Ureter (tissue), 1 donor: ENCODE results near the gene CHCHD4. TPM values are rescaled to one million over a fixed set of nuclear protein-coding genes. Genes with fewer than 3 reads are reported as not detected.
"Not testable (repeated sequence)": the region's sequence is repeated elsewhere in the genome, so short reads cannot be mapped to it uniquely, and the experiment has no call there.

ENCODE experiments used
- DNase-seq: peaks from one replicate; pipeline ENCODE4 v3.0.0-alpha.2; 2020; ENCODE audit warnings: low spot score
- total RNA-seq: library from RNA; stranded (reverse); gene quantifications from one replicate; pipeline ENCODE4 v1.2.4, GENCODE V29; 2023
- donor health status: DM: yes; HTN: yes; CAD: no.

Gene CHCHD4
- total RNA-seq, 1 donor from 2014 or later, result 11.2 TPM

DNA sequence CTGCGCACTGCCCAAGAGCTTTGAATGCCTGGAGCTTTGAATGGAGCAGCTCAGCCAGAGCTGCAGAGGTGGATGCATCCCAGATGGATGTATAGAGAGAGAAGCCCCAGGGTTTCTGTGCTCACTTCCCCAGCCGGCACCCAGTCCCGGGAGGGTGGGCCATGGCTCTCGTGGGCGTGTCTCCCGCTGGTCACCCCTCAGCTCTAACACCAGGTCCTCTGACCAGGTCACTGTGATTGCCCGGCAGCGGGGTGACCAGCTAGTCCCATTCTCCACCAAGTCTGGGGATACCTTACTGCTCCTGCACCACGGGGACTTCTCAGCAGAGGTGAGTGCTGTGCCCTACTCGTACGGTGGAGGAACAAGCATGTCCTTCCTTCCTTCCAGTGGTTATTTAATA is 10.9 kb upstream of the CHCHD4 start:
- no peak for DNase-seq

DNA sequence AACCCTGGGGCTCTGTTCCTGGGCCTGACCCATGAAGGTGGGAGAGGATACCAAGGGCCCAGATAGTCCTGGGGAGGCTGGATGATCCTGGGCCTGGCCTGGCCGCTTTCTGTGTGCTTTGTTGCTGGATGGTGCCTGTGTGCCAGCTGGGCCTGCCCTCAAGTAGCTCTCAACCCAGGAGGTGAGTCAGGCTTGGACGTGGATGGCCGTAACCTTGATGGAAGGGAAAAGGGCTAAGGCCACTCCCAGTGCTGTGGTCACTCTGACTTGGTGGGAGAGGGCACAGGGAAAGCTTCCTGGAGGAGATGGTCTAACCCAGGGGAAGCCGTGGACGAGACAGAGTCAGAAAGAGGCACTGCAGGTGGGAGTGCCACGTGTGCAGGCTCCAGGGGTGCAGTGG is 9.6 kb upstream of the CHCHD4 start:
- no peak for DNase-seq

DNA sequence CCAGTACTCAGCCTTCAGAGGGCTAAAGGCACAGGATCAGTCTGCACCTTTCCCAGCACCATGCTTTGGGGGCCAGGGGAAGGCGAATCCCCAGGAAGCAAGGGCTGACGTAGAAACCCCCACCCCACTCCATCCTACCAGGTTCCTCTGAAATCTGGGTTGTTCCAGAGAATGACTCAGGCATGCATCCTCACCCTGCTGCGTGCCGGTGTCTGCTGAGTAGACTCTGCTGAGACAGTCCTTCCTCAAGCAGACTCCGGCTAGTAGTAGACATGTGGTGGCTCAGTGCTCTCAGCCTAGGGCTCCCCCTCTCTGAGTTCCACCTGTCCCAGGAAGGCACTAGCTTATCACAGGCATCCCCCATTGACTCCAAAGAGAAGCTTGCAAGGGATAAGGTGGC is 9.2 kb upstream of the CHCHD4 start:
- DNase-seq, result no peak

DNA sequence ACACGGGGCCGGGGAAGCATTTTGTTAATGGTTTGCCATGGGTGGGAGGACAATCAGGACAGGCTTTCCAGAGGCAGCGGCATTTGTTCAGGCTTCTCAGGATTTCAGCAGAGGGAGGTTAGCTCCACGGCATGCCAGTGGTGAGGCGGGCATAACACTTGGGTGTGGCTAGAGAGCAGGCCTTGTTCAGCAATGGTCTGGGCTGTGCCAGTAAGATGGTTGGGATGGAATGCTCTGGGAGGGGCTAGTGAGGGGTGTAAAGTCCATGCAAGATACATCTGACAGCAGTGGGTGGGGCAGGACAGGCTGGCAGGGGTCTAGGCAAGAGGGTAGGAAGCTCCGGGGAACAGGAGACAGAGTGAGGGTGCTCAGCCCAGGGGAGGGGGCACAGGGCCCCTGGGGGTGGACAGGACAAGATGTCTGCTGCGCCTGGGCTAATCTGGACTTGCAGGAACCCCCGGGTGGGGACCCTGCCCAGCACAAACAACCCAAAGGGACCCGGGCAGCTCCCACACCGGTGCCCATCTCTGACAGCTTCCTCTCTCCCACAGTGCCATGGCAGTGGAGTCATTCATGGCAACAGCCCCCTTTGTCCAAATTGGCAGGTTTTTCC is 8.6 kb upstream of the CHCHD4 start:
- DNase-seq, result no peak

DNA sequence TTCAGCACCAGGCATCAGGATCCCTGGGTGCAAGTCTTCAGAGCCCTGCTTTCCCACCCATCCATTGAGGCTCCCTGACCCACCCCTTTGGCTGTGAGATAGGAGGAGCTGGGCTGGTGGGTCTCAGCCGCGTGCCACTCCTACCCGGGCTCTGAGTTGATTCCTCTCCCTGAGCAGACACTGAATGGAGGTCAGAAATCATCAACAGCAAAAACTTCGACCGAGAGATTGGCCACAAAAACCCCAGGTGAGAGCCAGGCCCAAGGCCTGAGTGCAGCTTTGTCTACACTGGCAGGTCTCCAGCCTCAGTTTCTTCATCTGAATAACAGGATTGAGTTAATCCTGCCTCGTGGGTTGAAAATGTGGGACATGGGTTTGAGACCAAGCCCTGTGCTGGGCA is 8.0 kb upstream of the CHCHD4 start:
- no peak for DNase-seq

DNA sequence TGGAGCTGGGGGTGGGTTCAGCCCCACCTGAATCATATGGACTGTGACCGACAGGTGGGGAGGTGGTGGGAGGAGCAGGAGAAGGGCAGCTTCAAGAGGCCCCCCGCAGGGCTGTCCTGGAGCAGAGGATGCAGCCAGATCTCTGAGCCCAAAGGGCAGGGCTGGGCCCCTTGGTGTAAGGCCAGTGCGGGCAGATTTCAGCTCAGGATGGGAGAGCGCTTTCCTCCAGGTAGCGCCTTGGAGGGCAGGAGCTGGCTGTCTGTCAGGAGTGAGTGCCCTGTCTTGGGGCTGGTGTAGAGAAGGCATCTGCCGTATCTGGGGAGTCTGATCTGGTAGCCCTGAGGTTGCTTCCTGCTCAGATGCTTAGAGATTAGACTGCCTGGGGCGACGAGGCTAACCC is 7.5 kb upstream of the CHCHD4 start:
- DNase-seq, result no peak

DNA sequence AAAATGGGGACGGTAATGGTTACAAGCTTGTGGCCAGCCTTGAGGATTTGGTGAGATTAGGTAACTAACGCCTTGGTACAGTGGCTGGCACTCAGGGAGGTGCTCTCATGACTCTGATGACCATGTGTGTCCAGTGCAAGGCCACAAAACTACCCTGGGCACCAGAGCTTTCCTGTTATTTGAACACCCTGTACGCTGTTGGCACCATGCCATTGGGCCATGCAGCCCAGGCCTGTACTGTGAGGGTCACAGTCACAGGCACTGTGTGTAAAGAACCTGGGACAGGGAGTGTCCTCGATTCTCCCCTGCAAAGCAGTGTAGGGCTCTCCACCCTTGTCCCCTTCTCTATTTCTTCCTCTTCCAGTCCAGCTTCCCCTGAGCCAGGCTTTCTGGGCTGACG is 6.5 kb upstream of the CHCHD4 start:
- DNase-seq, result no peak

DNA sequence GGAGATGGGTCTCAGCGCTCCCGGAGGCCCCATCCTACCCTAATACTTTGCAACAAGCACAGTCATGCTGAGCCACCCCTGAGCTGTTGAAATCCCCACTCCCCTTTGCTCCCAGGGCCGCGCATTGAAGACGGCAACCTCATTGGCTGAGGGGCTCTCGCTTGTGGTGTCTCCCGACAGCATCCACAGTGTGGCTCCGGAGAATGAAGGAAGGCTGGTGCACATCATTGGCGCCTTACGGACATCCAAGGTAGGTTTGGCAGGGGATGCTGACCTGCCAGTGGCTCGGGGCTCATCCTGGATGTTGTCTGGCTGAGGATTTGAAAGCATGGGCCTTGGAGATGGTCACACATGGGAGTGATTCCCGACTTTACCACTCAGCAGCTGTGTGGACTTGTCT is 6.0 kb upstream of the CHCHD4 start:
- DNase-seq, result no peak

DNA sequence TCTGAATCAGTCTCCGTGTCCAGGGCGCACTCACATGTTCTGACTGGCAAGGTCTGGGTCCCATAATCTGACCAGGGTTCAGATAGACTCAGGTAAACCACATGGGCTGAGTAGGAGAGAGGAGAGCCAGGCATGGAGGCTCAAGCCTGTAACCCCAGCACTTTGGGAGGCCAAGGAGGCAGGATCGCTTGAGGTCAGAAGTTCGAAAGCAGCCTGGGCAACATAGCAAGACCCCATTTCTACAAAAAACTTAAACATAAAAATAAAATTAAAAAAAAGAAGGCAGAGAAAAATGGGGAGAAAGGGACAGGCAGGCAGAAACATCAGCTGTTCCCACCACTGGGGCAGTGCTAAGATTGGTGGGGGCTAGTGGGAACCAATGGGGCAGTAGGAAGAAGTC is 5.6 kb upstream of the CHCHD4 start:
- no peak for DNase-seq

DNA sequence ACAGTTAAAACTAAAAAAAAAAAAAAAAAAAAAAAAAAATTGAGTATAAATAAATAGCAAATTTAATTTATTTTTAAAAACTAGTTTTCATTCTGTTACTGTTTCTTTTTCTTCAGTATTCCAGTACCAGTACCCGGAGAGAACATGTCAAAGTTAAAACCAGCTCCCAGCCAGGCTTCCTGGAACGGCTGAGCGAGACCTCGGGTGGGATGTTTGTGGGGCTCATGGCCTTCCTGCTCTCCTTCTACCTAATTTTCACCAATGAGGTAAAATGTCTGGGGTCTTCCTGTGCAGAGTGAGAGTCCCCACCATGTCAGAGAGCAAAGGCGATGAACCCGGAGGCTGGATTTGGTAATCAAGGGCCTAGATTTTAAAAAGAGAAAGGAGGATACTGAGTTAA is 4.6 kb upstream of the CHCHD4 start:
- DNase-seq, result peak; percentile 19

DNA sequence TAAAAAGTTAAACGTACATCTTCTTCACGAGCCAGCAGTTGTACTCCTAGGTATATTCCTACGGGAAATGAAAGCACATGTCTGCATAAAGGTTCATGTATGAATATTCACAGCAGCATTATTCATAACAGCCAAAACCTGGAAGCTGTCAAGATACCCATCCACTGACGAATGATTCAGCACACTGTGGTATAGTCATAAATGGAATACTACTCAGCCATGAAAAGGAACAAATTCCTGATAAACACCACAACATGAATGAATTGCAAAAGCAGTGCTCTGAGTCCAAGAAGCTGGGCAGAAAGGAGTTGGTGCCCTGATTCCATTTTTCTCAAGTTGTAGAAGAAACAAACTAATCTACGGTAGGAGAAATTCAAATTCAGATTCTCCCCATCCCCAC is 4.1 kb upstream of the CHCHD4 start:
- peak; percentile 5 for DNase-seq

DNA sequence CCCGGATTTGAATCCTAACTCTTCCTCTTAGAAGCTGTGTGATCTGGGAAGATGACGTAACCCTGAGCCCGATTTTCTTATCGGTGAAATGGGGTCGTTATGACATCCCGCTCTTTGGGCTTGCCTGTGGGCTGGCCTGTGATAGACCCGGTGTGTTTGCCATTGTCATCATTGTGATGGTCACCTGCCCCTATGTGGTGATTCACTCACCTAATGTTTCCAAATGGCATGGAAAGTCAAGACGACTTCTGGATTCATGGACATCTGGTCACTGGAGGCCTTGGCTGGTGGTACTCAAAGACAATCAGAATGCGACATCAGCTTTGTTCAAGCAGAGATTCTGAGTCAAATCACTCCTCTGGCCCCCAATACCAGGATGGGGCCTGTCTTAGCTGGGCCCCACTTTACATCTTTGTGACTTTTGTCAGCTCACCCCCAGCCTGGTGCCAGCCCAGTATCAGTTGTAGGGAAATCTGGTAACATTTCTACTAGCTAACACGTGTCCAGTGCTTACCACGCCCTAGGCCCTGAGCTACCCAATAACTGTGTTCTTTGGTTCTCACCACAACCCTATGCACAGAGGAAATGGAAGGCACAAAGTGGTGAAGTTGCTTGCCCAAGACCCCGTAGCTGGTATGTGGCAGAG is 3.0 kb upstream of the CHCHD4 start:
- DNase-seq, result peak; percentile 32

DNA sequence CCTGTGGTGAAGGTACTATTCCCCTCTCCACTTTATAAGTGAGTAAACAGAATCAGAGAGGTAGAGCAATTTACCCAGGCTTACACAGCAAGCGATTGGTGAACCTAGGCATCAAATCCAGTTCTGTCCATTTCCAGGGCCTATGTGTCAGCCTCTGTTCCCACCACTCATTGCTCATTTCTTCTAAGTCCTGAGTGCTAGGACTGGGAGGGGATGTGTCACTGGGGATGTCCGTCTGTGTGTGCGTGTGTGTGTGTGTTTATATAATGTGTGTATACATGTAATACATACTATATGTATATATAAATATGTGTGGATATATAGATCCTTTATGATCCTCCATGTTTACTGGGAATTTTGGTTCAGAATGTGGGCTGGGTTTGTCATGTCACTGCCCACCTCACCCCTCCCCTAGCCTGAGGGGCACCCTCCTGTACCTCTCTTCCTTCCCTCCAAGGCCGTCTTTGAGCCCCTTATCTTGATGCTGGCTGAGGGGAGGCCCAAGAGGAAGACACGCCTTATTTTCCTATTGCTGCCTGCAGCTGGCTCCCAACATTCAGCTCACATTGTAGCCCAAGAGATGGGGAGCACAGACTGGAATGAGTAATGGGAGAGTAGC is 2.3 kb upstream of the CHCHD4 start:
- peak; percentile 20 for DNase-seq

DNA sequence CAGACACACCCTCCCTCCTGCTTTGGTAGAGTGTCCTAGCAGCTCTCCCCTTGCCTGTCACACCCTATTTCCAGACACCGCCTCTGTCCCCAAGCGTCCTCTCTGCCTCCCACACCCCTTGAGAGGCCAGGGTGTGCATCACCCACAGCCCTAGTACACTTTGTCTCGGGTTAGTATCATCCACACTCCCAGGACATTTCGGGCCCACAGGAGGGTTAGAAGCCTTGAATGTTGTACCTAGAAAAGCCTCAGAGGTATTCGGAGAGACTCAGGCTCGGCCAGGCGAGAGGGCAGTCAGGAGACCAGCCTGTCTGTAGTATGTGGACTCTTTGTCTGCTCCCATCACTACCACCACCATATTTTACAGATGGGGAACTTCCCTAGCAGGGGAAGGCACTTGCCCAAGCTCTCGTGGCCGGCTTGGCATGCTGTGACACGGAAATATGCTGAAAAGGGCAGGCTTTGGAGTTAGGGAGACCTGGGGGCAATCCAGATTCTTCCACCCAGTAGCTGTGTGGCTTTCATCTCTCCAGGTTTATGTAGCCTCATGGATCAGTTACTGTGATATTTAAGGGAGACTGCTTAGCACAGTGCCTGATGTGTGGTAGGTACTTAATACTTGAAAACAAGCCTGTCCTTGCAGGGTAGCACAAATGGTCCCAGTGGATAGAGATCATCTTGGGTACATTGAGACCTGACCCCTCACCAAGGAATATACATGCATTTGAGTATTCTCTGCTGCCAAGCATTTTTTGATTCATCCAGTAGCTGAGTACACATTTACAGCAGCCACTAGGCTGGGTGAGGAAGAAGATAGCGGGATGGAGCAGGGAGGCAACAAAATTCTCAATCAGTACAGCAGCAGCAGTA is 1.6 kb upstream of the CHCHD4 start:
- DNase-seq, result no peak

DNA sequence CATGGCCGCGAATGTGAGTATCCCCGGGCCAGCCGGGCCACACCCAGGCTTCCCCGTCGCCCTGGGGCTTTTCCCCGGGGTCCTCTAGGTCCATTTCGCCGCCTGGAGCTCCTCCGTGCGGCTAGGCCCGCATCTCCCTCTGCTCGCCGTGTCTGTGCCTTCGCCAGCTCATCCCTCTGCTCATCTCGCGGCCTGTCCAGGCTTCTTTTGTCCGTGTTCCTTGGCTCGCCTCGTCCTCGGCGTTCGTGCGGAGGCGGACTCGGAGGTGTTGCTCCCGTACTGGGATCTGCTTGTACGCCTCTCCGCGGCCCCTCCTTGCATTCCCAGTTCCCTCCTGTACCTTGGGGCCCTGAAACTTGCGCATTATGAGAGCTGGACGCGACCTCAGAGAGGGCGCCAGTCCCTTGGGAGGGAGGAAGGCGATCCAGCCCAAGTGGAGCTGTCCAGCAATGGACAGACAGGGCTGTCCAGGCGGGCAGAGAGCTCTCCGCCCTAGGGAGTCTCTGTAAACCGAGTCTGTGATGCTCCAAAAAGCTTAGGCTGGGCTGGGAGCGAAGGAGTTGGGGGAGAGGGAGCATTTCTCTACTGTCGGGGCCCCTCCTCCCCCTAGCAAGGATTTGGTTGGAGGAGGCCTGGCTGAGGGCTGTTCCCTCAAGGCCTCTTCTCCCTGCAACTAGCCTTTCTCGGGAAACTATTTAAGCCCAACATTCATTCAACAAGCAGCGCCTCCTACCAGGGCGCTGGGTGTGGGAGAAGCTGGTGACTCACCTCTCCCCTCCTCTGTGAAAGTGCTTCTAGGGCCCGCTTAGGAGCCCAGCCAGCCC is 735 bp upstream of the CHCHD4 start:
- DNase-seq, result peak; percentile 79

DNA sequence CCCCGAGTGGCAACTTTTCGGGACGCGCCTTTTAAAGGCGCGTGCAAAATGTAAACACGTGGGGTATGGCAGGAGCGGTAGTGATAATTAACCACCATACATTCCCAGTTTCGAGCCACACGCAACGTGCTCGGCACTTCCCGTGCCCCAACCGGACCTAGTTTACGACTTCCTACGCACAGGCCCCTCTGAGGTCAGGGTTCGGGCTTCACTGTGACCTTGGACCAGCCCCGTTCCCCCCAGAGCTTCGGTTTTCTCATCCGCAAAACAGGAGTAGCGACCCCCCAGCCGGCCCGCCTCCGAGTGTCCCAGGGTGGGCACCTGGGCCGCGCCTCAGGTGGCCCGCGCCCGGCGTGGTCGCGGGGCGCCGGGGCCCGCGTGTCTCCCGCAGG is 451 bp downstream of the CHCHD4 start:
- peak; percentile 77 for DNase-seq

DNA sequence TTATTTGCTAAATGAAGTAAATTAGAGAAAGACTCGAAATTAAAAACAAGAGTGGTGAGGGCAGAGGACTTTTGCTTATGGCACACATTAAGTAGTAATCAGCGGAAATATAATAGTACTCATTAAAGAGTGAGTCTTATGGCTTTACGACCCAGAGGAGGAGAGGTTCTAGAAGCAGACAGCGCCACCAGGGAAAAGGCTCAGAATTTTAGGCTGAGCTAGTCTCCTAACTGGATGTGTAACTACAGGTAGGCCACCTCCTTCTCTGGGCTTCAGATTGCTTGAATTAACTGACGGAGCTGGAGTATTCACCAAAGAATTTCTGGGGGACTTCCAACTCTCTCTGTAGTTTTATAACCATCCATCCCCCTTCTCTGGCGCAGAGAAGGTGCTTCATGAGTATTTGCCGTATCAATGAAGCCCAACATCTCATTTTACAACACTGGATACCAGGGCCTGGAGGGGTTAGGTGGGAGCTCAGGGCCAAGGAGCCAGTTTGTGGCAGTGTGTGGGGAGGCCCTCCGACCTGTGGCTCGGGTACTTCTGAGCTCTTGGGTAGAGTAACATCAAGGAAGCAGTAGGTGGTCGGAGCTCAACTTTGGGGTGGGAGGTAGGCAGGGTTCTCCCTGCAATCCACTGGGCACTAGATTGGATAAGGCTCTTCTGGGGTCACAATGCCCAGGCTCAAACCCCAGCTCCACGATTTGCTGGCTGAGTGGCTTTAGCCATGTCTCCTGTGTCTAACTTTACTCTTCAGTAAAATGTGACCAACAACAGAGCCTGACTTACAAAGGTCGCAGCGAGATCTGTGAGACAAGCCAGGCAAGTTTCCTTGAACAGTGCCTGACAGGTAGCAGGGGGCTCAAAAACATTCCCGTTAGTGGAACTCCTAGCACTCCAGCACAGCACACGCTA is 1.1 kb downstream of the CHCHD4 start:
- DNase-seq, result no peak

DNA sequence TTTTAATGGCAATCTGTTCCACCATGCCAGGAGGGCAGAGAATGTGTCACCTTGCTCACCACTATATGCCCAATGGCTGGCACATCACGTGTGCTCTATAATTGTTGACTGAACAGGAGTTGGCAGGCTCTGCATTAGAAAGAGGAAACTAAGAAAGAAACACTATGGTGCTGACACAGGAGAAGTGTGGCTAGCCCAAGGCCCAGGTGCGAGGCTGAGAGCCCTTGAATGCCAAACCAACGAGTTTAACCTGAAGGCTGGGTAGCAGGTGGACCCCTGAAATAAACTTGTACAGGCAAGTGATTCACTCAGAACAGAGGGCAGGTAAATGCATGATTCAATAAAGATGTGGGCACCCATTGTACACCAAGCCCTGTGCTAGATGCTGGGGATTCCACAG is 2.4 kb downstream of the CHCHD4 start:
- DNase-seq, result no peak

DNA sequence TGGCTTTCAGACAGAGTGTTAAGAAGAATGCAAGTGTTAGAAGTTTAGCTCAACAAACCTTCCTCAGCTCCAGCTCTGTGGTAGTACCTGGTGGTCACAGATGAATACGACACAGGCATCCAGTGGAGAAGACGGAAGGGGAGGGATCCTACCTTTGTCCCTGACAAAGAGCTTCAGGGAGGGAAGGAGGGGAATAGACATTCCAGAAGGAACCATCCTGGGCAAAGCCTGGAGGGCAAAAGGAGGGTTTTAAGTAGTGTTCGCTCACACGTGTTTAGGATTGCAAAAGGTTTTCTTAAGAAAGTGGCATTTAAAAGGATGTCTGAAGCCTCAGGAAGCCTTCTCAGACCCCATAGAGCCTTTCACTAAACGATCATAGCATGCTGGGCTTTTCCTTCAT is 2.8 kb downstream of the CHCHD4 start:
- no peak for DNase-seq

DNA sequence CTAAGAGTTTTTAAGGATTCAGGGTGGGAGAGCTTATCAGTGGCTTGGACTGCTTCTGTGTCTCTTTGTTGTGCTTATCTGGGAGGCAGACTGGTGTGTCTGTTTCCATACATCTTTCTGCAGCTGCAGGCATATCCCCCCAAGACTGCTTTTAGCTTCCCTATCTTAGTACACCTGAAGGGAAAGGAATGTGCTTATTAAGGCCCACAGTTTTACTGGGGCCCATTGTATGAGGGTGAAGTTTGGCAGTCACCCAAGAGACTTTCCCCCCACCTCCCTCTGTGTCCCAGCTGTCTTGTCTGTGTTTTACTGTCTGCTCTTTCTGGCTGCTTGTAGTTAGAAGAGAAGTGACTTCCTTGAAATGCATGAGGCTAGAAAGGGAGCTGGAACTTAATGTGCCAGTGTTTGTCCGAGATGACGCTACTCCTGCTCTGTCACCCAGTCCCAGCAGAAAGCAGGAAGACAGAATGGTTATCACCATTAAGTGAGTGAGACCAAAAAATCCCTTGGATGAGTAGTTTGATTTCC is 3.7 kb downstream of the CHCHD4 start:
- not testable (repeated sequence) for DNase-seq
